ENCODE data around the gene ITM2C. TPM values are rescaled to one million over a fixed set of nuclear protein-coding genes. Genes with fewer than 3 reads are reported as not detected.

The ITM2C gene
- total and polyA plus RNA-seq, 9 donors: 52.3 to 96.2 (median 67.8) TPM

DNA sequence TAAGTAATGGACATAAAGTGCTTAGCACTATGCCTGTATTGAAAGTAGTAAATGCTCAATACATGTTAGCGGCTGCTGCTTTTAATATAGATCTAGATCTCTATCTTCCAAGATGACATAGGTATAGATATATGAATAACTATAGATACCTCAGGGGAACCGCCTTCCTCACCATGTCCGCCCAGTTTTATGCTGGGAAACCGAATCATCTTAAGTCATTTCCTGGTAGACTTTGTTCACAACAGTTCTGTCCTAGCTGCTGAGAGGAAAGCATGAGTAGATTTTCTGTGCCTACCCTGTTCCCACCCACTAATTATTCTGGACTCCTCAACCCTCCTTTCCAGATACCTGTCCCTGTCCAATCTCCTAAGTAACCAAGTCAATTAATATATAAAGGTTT is 21.6 kb upstream of the ITM2C start:
- no peak for TF ChIP-seq POLR2A (IDR thresholded peaks at IDR 0.05)
- no peak for TF ChIP-seq EP300 (IDR thresholded peaks at IDR 0.05)
- TF ChIP-seq, protein P1, sequence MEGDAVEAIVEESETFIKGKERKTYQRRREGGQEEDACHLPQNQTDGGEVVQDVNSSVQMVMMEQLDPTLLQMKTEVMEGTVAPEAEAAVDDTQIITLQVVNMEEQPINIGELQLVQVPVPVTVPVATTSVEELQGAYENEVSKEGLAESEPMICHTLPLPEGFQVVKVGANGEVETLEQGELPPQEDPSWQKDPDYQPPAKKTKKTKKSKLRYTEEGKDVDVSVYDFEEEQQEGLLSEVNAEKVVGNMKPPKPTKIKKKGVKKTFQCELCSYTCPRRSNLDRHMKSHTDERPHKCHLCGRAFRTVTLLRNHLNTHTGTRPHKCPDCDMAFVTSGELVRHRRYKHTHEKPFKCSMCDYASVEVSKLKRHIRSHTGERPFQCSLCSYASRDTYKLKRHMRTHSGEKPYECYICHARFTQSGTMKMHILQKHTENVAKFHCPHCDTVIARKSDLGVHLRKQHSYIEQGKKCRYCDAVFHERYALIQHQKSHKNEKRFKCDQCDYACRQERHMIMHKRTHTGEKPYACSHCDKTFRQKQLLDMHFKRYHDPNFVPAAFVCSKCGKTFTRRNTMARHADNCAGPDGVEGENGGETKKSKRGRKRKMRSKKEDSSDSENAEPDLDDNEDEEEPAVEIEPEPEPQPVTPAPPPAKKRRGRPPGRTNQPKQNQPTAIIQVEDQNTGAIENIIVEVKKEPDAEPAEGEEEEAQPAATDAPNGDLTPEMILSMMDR (IDR thresholded peaks at IDR 0.05): no peak
- WGBS, 3 donors: 85 to 90% (median 87%) methylated on average over 4 of the region's 4 CpGs
- Histone ChIP-seq H3K9me3 (peaks cover 0 to 2% of the 10 kb centered on the region in 2 donors), H3K27ac (no peak overlapping the region), H3K4me1 (ENCODE audit: insufficient read depth) (no peaks in the 10 kb centered on the region), H3K4me3 (no peak overlapping the region), H3K27me3 (no peaks in the 10 kb centered on the region), H3K36me3 (no peaks in the 10 kb centered on the region)
- DNase-seq: no peak
- intact Hi-C loops (cut with DNase I): no loop called here

DNA sequence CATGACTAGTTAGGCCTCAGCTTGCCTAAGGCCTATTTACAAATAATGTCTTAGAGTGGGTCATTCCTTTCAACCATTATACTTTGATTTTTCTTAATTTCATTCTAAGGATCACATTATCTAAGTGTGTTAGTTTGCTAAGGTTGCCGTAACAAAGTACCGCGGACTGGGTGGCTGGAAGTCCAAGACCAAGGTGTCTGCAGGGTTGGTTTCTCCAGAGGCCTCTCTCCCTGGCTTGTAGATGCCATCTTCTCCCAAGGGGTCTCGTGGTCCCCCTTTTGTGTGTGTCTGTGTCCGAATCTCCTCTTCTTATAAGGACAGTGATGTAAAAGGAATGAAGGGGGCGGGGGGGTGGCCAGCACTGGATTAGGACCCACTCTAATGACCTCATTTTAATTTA is 18.4 kb upstream of the ITM2C start:
- 93 to 96% (median 95%) methylated on average over 6 of the region's 6 CpGs for WGBS, 3 donors
- TF ChIP-seq, protein P1 (IDR thresholded peaks at IDR 0.05): no peak
- TF ChIP-seq POLR2A (IDR thresholded peaks at IDR 0.05) (no peak), EP300 (IDR thresholded peaks at IDR 0.05) (no peak)
- intact Hi-C loops (cut with DNase I): loop anchor here in 1 of 4 donors (5.0 kb wide), 1 partner anchor 141 kb away; no protein-coding TSS in a partner anchor
- DNase-seq: no peak
- Histone ChIP-seq H3K36me3 (no peaks in the 10 kb centered on the region), H3K27me3 (no peaks in the 10 kb centered on the region), H3K9me3 (peaks cover 0 to 2% of the 10 kb centered on the region in 2 donors), H3K4me3 (no peak overlapping the region), H3K27ac (no peak overlapping the region), H3K4me1 (ENCODE audit: insufficient read depth) (no peaks in the 10 kb centered on the region)

DNA sequence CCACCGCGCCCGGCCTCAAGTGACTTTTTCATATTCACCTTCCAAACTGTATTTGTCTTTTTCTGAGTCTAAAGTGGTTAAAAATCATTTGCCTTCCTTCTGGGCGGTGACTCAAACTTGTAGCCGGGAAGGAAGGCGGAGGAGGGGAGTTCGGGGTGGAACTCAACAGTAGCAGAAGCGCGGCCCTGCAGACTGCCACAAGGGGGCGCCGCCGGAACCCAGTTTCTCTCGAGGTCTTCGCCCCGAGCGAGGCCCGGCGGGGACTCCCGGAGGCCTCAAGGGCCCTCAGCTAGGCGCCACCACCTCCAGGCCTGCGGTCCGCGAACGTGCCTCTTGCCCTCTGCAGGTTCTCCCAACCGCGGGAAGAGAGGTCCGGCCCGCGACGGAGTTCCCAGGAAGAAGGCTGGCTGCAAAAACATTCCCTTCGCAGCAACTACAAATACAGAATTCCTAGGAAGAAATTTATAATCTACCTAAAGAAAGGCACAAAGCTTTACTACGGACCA is 16.8 kb upstream of the ITM2C start:
- Histone ChIP-seq H3K27me3 (no peaks in the 10 kb centered on the region), H3K36me3 (no peaks in the 10 kb centered on the region), H3K27ac (no peak overlapping the region), H3K4me3 (no peak overlapping the region), H3K9me3 (peaks cover 0 to 2% of the 10 kb centered on the region in 2 donors), H3K4me1 (ENCODE audit: insufficient read depth) (no peaks in the 10 kb centered on the region)
- no peak for TF ChIP-seq POLR2A (IDR thresholded peaks at IDR 0.05)
- TF ChIP-seq, protein P1 (IDR thresholded peaks at IDR 0.05): peak; percentile 46 to 67 (median 53)
- intact Hi-C loops (cut with DNase I): loop anchor here in 1 of 4 donors (5.0 kb wide), 1 partner anchor 139 kb away; no protein-coding TSS in a partner anchor
- DNase-seq: peak; percentile 64 to 89 (median 79)
- 5 to 7% (median 6%) methylated on average over 32 of the region's 32 CpGs for WGBS, 3 donors

DNA sequence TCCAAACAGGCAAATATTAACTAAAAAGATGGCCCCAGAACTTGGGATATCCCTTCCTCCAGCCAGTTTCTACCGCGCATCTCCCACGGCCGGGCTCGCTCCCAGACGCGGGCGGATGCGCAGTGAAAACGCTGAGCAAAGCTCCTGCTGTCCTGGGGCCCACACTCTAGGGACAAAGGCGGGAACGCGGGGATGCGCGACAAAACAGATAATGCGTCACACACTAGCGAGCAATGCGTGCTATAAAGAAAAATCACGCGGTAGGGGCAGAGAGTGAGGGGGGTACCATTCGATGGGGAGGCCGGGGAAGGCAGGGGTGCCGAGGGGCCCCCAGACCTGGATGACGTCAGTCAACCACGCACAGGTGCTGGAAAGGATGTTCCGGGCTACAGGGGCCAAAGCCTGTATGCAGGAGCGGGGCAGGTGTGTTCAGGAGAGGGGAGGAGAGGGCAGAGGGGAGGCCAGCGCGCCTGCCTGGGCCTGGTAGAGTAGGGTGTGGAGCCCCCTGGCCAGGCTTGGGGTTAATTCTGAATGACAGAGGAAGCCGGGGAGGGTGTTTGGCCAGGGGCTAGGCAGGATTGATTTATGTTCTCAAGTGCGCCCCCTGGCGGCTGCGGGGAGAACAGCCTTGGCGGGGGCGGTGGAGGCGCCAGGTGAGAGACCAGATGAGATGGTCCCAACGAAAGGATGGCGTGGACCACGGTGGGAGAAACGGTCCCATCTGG is 14.9 kb upstream of the ITM2C start:
- WGBS, 3 donors: 65 to 69% (median 66%) methylated on average over 40 of the region's 40 CpGs
- Histone ChIP-seq H3K4me3 (no peak overlapping the region), H3K27me3 (no peaks in the 10 kb centered on the region), H3K36me3 (no peaks in the 10 kb centered on the region), H3K4me1 (ENCODE audit: insufficient read depth) (no peaks in the 10 kb centered on the region), H3K9me3 (peaks cover 0 to 2% of the 10 kb centered on the region in 2 donors), H3K27ac (no peak overlapping the region)
- TF ChIP-seq POLR2A (IDR thresholded peaks at IDR 0.05): no peak
- TF ChIP-seq, protein P1 (IDR thresholded peaks at IDR 0.05): peak in 1 of 3 donors; percentile 7
- DNase-seq: peak in 1 of 5 donors; percentile 26
- intact Hi-C loops (cut with DNase I): loop anchor here in 1 of 4 donors (5.0 kb wide), 1 partner anchor 138 kb away; no protein-coding TSS in a partner anchor

All from ovary (tissue), 9 donors.